ENCODE data around the gene SRRM3. TPM values are rescaled to one million over a fixed set of nuclear protein-coding genes. Genes with fewer than 3 reads are reported as not detected.
A peak's percentile ranks its signal among the peaks of the same experiment; 100 is the strongest.
"Not testable (repeated sequence)": the region's sequence is repeated elsewhere in the genome, so short reads cannot be mapped to it uniquely, and the experiment has no call there.

Gene SRRM3
- 2.0 and 2.2 TPM in 2 replicates for total RNA-seq

- peak; percentile 86 for DNase-seq
Measured at GRCh38 chr7:76201732-76202665, at the start of gene SRRM3. Gene SRRM3, plus strand, starts transcription at chr7:76201896. Its CDS starts 33,171 bp downstream, at chr7:76235067.

- no peak for DNase-seq
Measured at GRCh38 chr7:76151932-76152331, 49.8 kb upstream of the SRRM3 start.

GRCh38 chr7:76153571-76154230, 48.0 kb upstream of the SRRM3 start:
- not testable (repeated sequence) for DNase-seq

GRCh38 chr7:76155938-76156337, 45.8 kb upstream of the SRRM3 start:
- no peak for DNase-seq

GRCh38 chr7:76156992-76157685, 44.6 kb upstream of the SRRM3 start:
- DNase-seq = not testable (repeated sequence)

- not testable (repeated sequence) for DNase-seq
Measured at GRCh38 chr7:76158416-76158815, 43.3 kb upstream of the SRRM3 start.

- DNase-seq = not testable (repeated sequence)
Measured at GRCh38 chr7:76162416-76163170, 39.1 kb upstream of the SRRM3 start.

GRCh38 chr7:76163812-76164211, 37.9 kb upstream of the SRRM3 start:
- DNase-seq = not testable (repeated sequence)

- no peak for DNase-seq
Measured at GRCh38 chr7:76165106-76165972, 36.4 kb upstream of the SRRM3 start.

- DNase-seq = no peak
Measured at GRCh38 chr7:76165973-76166403, 35.7 kb upstream of the SRRM3 start.

- peak; percentile 97 for DNase-seq
Measured at GRCh38 chr7:76166404-76167255, 35.1 kb upstream of the SRRM3 start.

- no peak for DNase-seq
Measured at GRCh38 chr7:76173566-76174205, 28.0 kb upstream of the SRRM3 start.

- not testable (repeated sequence) for DNase-seq
Measured at GRCh38 chr7:76176951-76177350, 24.7 kb upstream of the SRRM3 start.

- DNase-seq = no peak
Measured at GRCh38 chr7:76179686-76180085, 22.0 kb upstream of the SRRM3 start.

- DNase-seq = no peak
Measured at GRCh38 chr7:76182225-76182960, 19.3 kb upstream of the SRRM3 start.

GRCh38 chr7:76185187-76185896, 16.4 kb upstream of the SRRM3 start:
- no peak for DNase-seq

GRCh38 chr7:76187272-76187671, 14.4 kb upstream of the SRRM3 start:
- no peak for DNase-seq

GRCh38 chr7:76189276-76189675, 12.4 kb upstream of the SRRM3 start:
- DNase-seq = no peak
